Renal pelvis (tissue), 4 donors: ENCODE results near the gene SLC25A42. TPM values are rescaled to one million over a fixed set of nuclear protein-coding genes. Genes with fewer than 3 reads are reported as not detected.
"Not testable (repeated sequence)": the region's sequence is repeated elsewhere in the genome, so short reads cannot be mapped to it uniquely, and the experiment has no call there.

Experiments
- DNase-seq: peaks from one replicate; pipeline ENCODE4 v3.0.0-alpha.2; 2013
- polyA plus RNA-seq, 3 donors: library from polyadenylated mRNA; unstranded; fragments of 120-200 nt; gene quantifications; one replicate each; pipeline ENCODE4 v1.2.1, GENCODE V29; 2013; ENCODE audit not compliant: insufficient read length in 3 of 3

Gene SLC25A42
- polyA plus RNA-seq, 3 donors: 22.3 to 26.8 (median 22.9) TPM

GRCh38 chr19:19098703-19099632 is 35.2 kb downstream of the SLC25A42 start:
- no peak for DNase-seq

DNA sequence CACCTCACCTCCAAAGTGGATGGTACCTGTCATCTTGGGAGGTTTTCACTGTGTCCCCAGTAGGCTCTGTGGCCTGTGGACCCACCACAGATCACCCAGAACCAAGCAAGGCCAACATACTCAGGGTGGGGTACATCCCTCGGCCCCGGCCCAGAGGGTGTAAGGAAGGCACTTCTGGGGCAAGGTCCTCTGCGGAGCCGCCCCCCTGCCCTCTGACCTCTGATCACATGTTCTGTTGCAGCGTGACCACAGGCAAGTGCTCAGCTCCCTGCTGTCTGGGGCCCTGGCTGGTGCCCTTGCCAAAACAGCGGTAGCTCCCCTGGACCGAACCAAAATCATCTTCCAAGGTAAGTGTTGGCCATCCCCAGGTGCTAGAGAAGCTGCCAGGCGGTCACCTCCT is 37.7 kb downstream of the SLC25A42 start:
- no peak for DNase-seq

DNA sequence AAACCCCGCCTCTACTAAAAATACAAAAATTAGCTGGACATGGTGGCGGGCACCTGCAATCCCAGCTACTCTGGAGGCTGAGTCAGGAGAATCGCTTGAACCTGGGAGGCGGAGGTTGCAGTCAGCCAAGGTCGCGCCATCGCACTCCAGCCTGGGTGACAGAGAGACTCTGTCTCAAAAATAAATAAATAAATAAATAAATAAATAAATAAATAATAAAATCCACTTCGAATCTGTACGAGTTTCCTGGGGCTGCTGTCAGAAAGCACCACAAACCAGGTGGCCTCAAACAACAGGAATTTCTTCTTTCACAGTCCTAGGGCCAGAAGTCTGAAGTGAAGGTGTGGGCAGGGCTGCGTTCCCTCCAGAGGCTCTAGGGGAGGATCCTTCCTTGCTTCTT is 38.8 kb downstream of the SLC25A42 start:
- not testable (repeated sequence) for DNase-seq

GRCh38 chr19:19103167-19103566 is 39.4 kb downstream of the SLC25A42 start:
- DNase-seq: no peak

GRCh38 chr19:19105365-19106055 is 41.7 kb downstream of the SLC25A42 start:
- peak; percentile 69 for DNase-seq

DNA sequence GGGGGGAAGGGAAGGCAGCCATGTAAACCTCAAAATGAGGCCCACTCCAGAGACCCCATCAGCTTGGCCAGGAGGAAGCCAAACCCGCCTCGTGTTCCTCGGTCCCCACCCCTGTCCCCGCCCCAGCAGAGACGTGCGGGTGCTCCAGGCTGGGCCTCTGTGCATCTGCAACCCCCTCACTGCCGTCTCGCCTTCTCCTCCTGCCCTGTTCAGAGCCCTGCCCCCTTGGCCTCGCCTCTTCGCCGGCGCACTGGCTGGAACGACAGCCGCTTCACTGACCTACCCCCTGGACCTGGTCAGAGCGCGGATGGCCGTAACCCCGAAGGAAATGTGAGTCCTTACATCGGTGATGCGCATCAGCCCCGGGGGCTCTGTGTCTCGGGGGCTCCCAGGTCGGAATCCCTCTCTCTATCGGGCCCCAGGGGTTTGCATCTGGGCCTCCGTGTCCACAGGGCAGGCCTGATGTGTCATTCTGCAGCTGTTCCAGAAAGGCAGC is 42.3 kb downstream of the SLC25A42 start:
- DNase-seq: no peak

DNA sequence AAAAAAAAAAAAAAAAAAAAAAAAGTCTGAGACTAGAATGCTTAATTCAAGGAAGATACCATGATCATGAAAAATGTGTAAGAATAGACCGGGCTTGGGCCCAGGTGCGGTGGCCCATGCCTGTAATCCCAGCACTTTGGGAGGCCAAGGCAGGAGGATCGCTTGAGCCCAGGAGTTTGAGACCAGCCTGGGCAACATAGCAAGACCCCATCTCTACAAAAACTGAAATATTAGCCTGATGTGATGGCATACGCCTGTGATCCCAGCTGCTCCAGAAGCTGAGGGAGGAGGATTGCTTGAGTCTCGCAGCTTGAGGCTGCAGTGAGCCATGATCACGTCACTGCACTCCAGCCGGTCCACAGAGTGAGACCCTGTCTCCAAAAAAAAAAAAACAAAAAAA is 43.1 kb downstream of the SLC25A42 start:
- DNase-seq: not testable (repeated sequence)

DNA sequence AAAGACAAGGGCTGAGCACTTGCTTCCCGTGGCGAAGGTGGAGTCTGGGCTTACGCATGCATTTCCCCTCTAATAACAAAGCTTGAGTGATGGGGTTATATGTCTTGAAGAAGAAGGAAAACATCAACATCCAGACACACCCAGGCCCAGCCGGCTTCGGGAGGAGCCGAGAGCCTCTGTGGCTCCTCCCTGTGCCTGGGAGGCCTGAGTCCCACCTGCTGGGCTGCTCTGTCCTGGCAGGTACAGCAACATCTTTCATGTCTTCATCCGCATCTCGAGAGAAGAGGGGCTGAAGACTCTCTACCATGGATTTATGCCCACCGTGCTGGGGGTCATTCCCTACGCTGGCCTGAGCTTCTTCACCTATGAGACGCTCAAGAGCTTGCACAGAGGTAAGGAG is 43.9 kb downstream of the SLC25A42 start:
- no peak for DNase-seq

- DNase-seq: no peak
Observed at GRCh38 chr19:19109601-19110000, 45.8 kb downstream of the SLC25A42 start.

GRCh38 chr19:19110410-19111135 is 46.8 kb downstream of the SLC25A42 start:
- peak; percentile 34 for DNase-seq

- DNase-seq: no peak
Observed at GRCh38 chr19:19111136-19111835, 47.5 kb downstream of the SLC25A42 start.

DNA sequence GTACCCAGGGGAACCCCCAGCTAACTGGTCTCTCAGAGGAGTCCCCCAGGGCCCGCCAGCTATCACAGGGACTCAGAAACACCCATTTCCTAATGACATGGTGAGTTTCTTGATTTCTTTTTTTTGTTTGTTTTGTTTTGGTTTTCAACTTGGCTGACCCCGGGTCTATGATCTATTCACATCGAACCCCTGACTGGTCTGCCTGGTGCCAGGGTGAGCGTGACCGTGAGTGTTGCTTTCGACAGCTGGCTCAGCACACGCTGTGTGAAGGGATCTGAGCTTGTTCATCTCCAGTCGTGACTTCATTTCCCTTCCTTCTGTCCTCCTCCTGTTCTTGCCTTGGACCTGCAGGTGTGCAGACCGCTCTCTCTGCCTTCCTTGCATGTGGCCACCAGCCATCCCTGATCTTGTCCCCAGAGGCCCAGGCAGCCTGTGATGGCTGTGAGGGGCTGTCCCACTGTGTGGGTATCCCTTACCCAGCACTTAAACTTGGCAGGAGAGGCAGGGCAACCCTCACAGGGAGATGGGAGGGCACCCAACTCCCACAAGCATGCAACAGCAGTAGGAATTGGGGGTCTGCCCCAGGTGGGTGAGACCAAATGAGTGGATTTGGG is 48.3 kb downstream of the SLC25A42 start:
- no peak for DNase-seq

DNA sequence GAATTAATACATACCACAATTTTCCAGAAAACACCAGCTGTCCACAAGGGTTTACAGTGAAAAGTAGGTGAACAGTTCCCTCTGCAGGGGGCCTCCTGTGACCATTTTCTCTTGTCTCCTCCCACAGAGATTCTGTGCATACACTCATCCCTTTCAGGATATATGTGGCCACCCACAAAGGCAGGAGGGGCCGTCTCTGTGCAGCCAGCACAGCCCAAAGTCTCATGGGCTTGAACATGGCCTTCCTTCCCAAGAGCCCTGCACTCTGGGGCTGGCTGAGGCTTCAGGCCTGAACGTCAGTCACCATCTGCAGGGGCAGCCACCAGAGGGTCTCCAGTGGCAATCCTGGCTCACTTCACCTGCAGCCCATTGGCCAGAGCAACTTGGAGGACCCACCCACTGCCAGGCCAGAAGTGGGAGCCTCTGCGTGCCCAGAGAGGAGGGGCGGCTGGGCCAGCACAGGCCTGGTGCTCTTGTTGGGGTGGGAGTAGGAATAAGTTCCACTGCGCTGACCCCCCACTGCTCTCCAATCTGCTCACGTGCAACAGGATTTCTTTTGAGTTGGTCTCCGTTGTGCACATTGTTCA is 49.3 kb downstream of the SLC25A42 start:
- no peak for DNase-seq

GRCh38 chr19:19115954-19116353 is 52.2 kb downstream of the SLC25A42 start:
- DNase-seq: no peak

DNA sequence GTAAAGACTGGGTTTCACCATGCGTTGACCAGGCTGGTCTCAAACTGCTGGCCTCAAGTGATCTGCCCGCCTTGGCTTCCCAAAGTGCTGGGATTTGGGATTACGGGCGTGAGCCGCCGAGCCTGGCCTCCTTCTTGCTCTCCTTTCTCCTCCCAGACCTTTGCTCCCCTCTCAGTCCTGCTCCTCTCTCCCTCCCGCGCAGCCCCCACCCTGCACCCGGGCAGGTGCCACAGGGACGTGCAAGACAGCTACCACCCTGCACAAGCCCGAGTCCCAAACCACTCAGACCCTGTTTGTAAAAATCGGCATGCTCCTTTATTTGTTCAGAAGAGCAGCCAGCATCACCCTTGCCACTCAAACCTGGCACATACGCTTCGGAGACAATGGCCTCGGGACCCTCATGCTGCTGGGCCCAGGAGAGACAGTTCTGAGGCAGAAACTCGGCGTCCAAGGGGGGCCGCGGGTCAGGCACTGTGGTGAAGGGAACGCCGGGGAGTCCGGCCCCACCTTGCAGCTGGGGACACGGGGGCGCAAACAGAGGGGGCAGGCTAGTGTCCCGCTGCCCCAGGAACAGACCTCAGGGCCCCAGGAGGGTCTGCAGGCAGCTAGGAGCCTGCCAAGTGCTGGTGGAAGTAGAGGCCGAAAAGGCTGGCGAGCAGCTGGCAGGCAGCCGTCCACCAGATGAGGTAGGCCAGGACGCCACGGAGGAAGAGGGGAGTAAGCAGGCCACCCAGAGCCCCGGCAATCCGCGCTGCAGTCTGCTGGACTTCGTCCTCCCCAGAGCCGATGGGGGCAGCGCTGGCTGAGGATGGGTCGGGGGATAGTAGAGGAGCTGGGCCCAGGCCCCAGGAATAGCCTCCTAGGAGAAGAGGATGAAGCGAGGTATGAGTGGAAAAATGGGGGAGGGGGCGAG is 55.8 kb downstream of the SLC25A42 start:
- DNase-seq: no peak

- peak; percentile 80 for DNase-seq
Observed at GRCh38 chr19:19120308-19121231, 56.8 kb downstream of the SLC25A42 start.

DNA sequence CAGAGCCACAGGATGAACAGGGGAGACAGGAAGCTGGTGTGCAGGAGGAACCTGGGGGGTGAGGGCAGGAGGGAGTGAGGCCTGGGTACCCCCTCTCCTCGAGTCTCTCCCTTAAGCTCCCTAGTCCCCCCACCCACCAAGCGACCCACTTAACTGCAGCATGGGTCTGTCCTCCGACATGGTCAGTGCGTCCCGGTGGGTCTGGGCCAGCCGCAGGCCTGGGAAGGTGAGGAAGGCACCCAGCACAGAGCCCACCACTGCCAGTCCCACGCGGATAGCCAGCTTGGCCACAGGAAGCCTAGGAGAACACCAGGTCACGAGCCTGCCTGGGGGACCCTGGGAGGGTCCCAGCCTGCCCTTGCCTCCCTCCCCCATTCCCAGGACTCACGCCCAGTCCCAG is 57.6 kb downstream of the SLC25A42 start:
- DNase-seq: no peak

DNA sequence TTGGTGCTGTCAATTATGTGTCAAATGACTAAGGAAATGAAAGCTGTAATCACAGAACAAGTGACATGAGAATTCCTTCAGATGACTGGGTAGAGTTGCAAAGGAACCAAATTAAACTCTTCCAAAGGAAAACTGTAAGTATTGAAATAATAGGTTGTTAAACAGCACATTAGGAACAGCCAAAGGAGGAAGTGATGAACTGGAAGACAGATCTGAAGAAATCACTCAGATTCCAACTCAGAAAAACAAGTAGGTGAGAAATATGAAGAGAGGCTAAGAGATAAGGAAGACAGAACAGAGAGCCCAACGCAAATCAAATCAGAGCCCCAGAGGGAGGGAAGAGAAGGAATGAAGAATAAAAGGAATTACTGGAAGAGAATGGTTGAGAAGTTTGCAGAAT is 59.1 kb downstream of the SLC25A42 start:
- no peak for DNase-seq
